ENCODE results near the gene BBS12.

- TF ChIP-seq CTCF (conservative IDR thresholded peaks at IDR 0.05; ENCODE audit: low read length) = no peak
- no peak for TF ChIP-seq EZH2phosphoT487 (IDR thresholded peaks at IDR 0.05; ENCODE audit: borderline replicate concordance)
These were observed 43.9 kb upstream of the BBS12 start for GRCh38 chr4:122688529-122689140.
